ENCODE data around the gene RPTOR.
A peak's percentile ranks its signal among the peaks of the same experiment; 100 is the strongest.
"Not testable (repeated sequence)": the region's sequence is repeated elsewhere in the genome, so short reads cannot be mapped to it uniquely, and the experiment has no call there.

Gene RPTOR

GRCh38 chr17:80805032-80805751, 260.6 kb downstream of the RPTOR start:
- DNase-seq, result no peak

DNA sequence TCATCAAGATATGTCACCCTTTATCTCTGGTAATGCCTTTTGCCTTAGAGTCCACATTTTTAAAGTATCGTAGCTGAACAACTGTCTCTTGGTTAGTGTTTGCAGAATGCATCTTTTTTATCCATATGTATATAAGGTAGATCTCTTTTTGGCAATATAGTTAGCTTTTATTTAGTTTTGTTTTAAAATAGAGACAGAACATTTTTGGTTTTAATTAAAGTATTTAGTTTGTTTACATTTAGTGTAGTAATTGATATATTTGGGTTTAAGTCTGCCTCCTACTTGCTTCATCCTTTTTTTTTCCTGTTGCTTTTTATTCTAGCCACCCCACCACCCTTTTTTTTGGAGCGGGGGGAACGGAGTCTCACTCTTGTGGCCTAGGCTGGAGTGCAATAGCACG, 262.4 kb downstream of the RPTOR start:
- no peak for DNase-seq

GRCh38 chr17:80807882-80808281, 263.2 kb downstream of the RPTOR start:
- DNase-seq, result no peak

- no peak for DNase-seq
Measured at GRCh38 chr17:80811181-80812105, 266.8 kb downstream of the RPTOR start.

DNA sequence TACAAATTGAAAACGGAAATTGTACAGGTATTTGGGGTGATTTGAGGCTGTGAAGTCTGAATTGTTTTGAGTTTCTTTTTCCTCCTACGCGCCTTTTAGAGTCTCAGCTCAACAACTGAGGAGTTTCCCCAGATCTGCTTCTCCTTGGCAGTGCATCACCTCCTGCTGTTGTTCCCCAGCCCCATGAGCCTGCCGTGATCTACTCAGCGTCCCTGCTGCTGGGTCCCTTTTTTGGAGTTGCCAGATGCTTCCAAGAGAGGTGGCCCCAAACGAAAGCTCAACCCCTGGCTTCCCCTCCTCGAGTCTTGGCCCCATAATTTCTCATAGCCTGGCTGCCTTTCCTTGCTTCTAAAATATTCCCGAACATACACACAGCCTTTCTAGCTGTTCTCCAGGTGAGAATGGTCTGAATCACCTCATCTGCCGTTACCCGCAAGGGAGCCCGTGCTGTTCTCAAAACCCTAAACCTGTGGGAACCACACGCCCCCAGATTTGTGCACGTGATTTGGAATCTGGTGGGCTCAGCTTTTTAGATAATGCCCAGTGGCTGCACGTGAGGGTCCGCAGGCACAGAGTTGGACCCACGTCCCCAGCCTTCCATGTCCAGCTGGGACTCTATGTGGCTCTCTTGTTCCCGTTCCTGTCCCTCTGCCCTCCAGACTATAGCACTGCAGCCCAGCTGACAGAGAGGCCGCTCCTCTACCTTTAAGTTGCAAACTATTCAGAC, 267.9 kb downstream of the RPTOR start:
- DNase-seq, result peak in 1 of 2 experiments; percentile 22

- no peak for DNase-seq
Measured at GRCh38 chr17:80813318-80813717, 268.7 kb downstream of the RPTOR start.

DNA sequence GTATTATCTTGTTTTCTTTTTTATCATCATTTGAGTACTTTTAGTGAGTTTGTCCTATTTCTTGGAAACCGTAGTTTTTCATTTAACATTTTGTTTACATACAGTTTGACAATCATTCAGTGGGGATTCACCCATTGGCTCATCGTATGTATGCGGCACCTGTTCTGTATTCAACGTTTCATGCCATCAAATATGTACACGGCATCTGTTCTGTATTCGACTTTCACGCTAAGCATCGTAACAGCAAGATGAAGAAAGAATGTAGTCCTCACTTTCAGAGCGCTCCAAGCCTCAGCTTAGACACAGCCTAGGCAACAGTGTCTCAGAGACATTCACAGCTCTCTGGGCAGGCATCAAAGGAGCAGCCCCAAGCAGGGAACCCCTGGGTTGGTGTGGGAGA, 269.9 kb downstream of the RPTOR start:
- no peak for DNase-seq

DNA sequence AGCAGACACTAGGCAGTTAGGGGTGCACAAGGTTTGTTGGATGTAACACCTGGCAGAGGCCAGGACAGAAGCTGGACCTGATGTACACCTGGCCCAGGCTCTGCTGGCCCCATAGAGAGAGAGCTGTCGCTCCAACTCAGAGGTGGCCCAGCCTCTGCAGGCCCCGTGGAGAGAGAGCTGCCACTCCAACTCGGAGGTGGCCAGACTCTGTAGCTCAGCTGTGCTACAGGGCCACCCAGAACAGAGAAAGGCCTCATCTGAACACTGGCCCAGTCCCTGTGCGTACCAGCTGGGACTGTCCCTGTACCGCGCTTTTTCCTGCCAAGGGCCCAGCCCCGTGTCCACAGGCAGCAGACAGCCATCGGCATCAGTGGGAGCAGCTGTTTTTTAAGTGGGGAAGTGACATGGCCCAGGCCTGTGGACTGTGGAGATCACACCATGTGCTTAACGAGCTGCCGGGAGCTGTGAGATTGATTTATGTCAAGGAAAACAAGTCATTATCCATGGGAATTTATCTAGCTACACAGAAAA, 270.6 kb downstream of the RPTOR start:
- DNase-seq, result no peak

GRCh38 chr17:80815718-80816117, 271.1 kb downstream of the RPTOR start:
- not testable (repeated sequence) for DNase-seq

GRCh38 chr17:80816241-80817103, 271.8 kb downstream of the RPTOR start:
- no peak for DNase-seq

- no peak for DNase-seq
Measured at GRCh38 chr17:80817321-80817845, 272.7 kb downstream of the RPTOR start.

- DNase-seq, result no peak
Measured at GRCh38 chr17:80817861-80818260, 273.2 kb downstream of the RPTOR start.

- no peak for DNase-seq
Measured at GRCh38 chr17:80818871-80819270, 274.2 kb downstream of the RPTOR start.

- DNase-seq, result no peak
Measured at GRCh38 chr17:80819422-80820164, 275.0 kb downstream of the RPTOR start.

GRCh38 chr17:80820331-80820730, 275.7 kb downstream of the RPTOR start:
- no peak for DNase-seq

DNA sequence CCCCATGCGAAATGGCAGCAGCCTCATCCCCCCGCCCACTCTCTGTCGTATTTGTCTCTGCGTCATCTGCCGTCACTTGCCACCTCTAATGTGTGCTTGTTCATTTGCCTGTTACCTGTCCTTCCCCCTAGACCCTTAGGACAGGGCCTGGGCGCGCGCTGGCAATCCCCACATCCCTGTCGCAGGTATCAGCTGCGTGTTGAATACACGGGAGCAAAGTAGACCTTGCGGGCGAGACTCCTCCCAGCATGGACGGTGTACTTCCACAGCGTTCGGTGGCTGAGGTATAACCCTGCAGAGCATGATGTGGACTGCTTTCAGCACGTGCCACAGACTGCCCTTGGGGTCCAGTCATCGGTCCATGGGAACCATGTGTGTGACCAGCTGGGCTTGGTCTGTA, 276.9 kb downstream of the RPTOR start:
- DNase-seq, result no peak

GRCh38 chr17:80822021-80822699, 277.5 kb downstream of the RPTOR start:
- DNase-seq, result no peak

- DNase-seq, result no peak
Measured at GRCh38 chr17:80822700-80823410, 278.2 kb downstream of the RPTOR start.

GRCh38 chr17:80824549-80825470, 280.2 kb downstream of the RPTOR start:
- DNase-seq, result no peak
